ENCODE data around the gene SEM1.
"Not testable (repeated sequence)": the region's sequence is repeated elsewhere in the genome, so short reads cannot be mapped to it uniquely, and the experiment has no call there.

Gene SEM1

GRCh38 chr7:96737545-96738050 is 28.0 kb upstream of the SEM1 start:
- no peak for DNase-seq (ENCODE audit: low spot score)
- TF ChIP-seq, protein P1, sequence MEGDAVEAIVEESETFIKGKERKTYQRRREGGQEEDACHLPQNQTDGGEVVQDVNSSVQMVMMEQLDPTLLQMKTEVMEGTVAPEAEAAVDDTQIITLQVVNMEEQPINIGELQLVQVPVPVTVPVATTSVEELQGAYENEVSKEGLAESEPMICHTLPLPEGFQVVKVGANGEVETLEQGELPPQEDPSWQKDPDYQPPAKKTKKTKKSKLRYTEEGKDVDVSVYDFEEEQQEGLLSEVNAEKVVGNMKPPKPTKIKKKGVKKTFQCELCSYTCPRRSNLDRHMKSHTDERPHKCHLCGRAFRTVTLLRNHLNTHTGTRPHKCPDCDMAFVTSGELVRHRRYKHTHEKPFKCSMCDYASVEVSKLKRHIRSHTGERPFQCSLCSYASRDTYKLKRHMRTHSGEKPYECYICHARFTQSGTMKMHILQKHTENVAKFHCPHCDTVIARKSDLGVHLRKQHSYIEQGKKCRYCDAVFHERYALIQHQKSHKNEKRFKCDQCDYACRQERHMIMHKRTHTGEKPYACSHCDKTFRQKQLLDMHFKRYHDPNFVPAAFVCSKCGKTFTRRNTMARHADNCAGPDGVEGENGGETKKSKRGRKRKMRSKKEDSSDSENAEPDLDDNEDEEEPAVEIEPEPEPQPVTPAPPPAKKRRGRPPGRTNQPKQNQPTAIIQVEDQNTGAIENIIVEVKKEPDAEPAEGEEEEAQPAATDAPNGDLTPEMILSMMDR (IDR thresholded peaks at IDR 0.05; ENCODE audit: extremely low read depth, insufficient read depth, missing control alignments): no peak
- in situ Hi-C loops (cut with MboI; ENCODE audit: low pct_unique_long_range_greater_than_20kb, low sequenced_read_pairs, unreplicated experiment): no loop called here

- TF ChIP-seq, protein P1 (IDR thresholded peaks at IDR 0.05; ENCODE audit: extremely low read depth, insufficient read depth, missing control alignments): no peak
- in situ Hi-C loops (cut with MboI; ENCODE audit: low pct_unique_long_range_greater_than_20kb, low sequenced_read_pairs, unreplicated experiment): no loop called here
- DNase-seq (ENCODE audit: low spot score): no peak
These were observed 24.7 kb upstream of the SEM1 start for GRCh38 chr7:96734343-96734742.

DNA sequence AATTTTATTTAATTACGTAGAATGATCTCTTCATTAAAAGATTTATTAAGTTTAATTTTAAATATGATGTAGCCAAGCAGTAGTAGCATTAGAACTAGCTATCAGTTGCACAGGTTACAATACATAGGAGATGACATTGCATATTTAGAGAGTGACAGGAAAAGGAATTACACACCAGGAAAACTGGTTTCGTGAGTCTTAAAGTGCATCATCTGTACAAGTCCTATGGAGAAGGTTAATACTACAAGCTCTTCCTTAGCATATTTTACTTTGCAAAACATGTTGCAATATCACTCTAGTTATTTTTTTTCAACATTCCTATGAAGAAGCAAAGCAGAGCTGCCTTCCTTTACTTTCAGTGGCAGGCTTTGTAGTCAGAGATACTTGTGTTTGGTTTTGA is 20.2 kb upstream of the SEM1 start:
- DNase-seq (ENCODE audit: low spot score): no peak
- in situ Hi-C loops (cut with MboI; ENCODE audit: low pct_unique_long_range_greater_than_20kb, low sequenced_read_pairs, unreplicated experiment): no loop called here
- TF ChIP-seq, protein P1 (IDR thresholded peaks at IDR 0.05; ENCODE audit: extremely low read depth, insufficient read depth, missing control alignments): no peak

DNA sequence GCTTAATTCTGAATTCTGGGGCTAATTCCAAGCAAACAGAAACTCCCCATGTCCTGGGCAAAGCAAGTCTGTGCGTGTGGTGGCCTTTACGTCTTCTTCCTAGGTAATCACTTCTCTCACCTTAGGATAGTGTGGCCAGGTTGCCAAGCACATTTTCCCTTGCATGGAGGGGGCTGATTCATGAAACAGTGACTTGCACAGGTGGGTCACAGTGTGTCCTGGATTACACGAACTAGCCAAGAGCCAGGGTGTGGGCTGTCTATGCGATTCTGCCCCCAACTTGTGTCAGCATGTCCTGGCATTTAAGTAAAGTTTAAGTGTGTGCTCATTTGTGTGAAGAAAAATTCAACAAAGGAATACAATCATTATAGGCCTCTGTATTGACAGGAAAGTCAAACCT is 18.5 kb upstream of the SEM1 start:
- in situ Hi-C loops (cut with MboI; ENCODE audit: low pct_unique_long_range_greater_than_20kb, low sequenced_read_pairs, unreplicated experiment): no loop called here
- TF ChIP-seq, protein P1 (IDR thresholded peaks at IDR 0.05; ENCODE audit: extremely low read depth, insufficient read depth, missing control alignments): no peak
- DNase-seq (ENCODE audit: low spot score): no peak

- no peak for DNase-seq (ENCODE audit: low spot score)
- TF ChIP-seq, protein P1 (IDR thresholded peaks at IDR 0.05; ENCODE audit: extremely low read depth, insufficient read depth, missing control alignments): no peak
- in situ Hi-C loops (cut with MboI; ENCODE audit: low pct_unique_long_range_greater_than_20kb, low sequenced_read_pairs, unreplicated experiment): no loop called here
These were observed 18.0 kb upstream of the SEM1 start for GRCh38 chr7:96727534-96728088.

DNA sequence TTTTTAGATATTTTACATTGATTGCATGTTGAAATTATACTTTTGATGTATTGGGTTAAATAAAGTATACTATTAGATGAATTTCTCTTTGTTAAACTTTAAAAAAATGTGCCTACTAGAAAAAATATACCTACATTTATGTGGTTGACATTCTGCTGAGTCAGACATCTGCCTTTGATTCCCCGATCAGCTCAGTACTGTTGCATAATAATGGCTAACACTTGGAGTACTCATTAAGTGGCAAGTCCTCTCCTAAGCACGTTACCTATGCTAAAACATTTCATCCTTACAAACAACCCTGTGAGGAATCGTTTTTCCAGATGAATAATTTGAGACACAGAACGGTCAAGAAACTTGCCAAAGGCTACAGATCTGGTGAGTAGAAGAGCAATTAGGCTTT is 14.0 kb upstream of the SEM1 start:
- in situ Hi-C loops (cut with MboI; ENCODE audit: low pct_unique_long_range_greater_than_20kb, low sequenced_read_pairs, unreplicated experiment): no loop called here
- TF ChIP-seq, protein P1 (IDR thresholded peaks at IDR 0.05; ENCODE audit: extremely low read depth, insufficient read depth, missing control alignments): no peak
- no peak for DNase-seq (ENCODE audit: low spot score)

DNA sequence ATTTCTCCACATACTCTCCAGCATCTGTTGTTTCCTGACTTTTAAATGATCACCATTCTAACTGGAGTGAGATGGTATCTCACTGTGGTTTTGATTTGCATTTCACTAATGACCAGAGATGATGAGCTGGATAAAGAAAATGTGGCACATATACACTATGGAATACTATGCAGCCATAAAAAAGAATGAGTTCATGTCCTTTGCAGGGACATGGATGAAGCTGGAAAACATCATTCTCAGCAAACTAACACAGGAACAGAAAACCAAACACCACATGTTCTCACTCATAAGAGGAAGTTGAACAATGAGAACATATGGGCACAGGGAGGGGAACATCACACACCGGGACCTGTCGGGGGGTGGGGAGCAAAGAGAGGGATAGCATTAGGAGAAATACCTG is 13.3 kb upstream of the SEM1 start:
- in situ Hi-C loops (cut with MboI; ENCODE audit: low pct_unique_long_range_greater_than_20kb, low sequenced_read_pairs, unreplicated experiment); DNase-seq (ENCODE audit: low spot score): not testable (repeated sequence)

All from GM13977 (cell line).